GM12878 (cell line): ENCODE data around the gene FBRSL1. TPM values are rescaled to one million over a fixed set of nuclear protein-coding genes. Genes with fewer than 3 reads are reported as not detected.

Experiments
- ATAC-seq: fragments of 200-7000 bp; cut with Tn5 transposase; 3 replicates; pipeline ENCODE4 v1.9.1; 2020; ENCODE audit warnings: mild to moderate bottlenecking, moderate library complexity
- Bru-seq: library from RNA; stranded (reverse); fragments of 400-500 nt; gene quantifications from one replicate; lab custom pipeline; 2021; lab: Mats Ljungman, UMichigan
- BruChase-seq, 2 experiments: library from RNA; stranded (reverse); fragments of 400-500 nt; gene quantifications; one replicate each; lab custom pipeline; 2021; lab: Mats Ljungman, UMichigan
- BruUV-seq: library from RNA; stranded (reverse); fragments of 400-500 nt; replicated peaks from 2 replicates; lab custom pipeline; 2021; lab: Mats Ljungman, UMichigan
- CTCF ChIA-PET: fragments of 300-600 bp; sonication (Branson Sonifier 250); formaldehyde crosslinking; extraction: SDS; loops from one replicate; lab custom pipeline; 2021; ENCODE audit warnings: inconsistent platforms; lab: Yijun Ruan, JAX
- POLR2A ChIA-PET: fragments of 350-600 bp; formaldehyde crosslinking; extraction: SDS; loops from one replicate; lab custom pipeline; 2021; ENCODE audit warnings: inconsistent platforms; lab: Charles Lee
- RAD21 ChIA-PET: fragments of 300-600 bp; sonication (Branson Sonifier 250); formaldehyde crosslinking; loops from one replicate; lab custom pipeline; 2023; ENCODE audit warnings: antibody characterized with exemption; ENCODE audit not compliant: unreplicated experiment; lab: Charles Lee
- SMC1A ChIA-PET: fragments of 300-600 bp; sonication (Branson Sonifier 250); formaldehyde crosslinking; loops from one replicate; lab custom pipeline; 2023; ENCODE audit not compliant: unreplicated experiment, uncharacterized antibody; lab: Charles Lee
- DNase-seq: peaks from one replicate; pipeline ENCODE4 v3.0.0-alpha.2; 2011; ENCODE audit warnings: low read depth, low spot score
- FAIRE-seq: peaks from 3 replicates; lab custom pipeline; 2011; peaks lifted over from hg19 to GRCh38; lab: Jason Lieb, UNC
- H2AFZ ChIP-seq: 2 replicates; pipeline ENCODE4 v1.6.0; 2011; ENCODE audit warnings: low read depth, low read length, control low read depth; ENCODE audit not compliant: control insufficient read depth
- H3K27ac ChIP-seq: 2 replicates; pipeline ENCODE4 v1.5.1; 2011; ENCODE audit warnings: control low read depth; ENCODE audit not compliant: control insufficient read depth, insufficient read depth
- H3K27me3 ChIP-seq, 2 experiments: replicated peaks in 1 of 2; 2 replicates each; pipeline versions ENCODE4 v1.6.0 to v1.6.1; 2011; ENCODE audit warnings: low read length in 1 of 2; ENCODE audit not compliant: control insufficient read depth in 2 of 2, insufficient read depth in 2 of 2
- H3K36me3 ChIP-seq, 2 experiments: 2 replicates each; pipeline ENCODE4 v1.5.1; 2011; ENCODE audit warnings: low read length in 1 of 2; ENCODE audit not compliant: control insufficient read depth in 2 of 2, insufficient read depth in 2 of 2
- H3K4me1 ChIP-seq: 2 replicates; pipeline ENCODE4 v1.6.1; 2011; ENCODE audit warnings: mild to moderate bottlenecking, low read length, moderate library complexity, mixed read lengths; ENCODE audit not compliant: control insufficient read depth, insufficient read depth
- H3K4me2 ChIP-seq: 2 replicates; pipeline ENCODE4 v1.6.0; 2011; ENCODE audit warnings: control low read depth; ENCODE audit not compliant: control insufficient read depth, insufficient read depth
- H3K4me3 ChIP-seq: fragments of 200-600 bp; sonication (generic); 2 replicates; pipeline ENCODE4 v1.5.1; 2016
- H3K79me2 ChIP-seq: 2 replicates; pipeline ENCODE4 v1.6.0; 2011; ENCODE audit warnings: low read length; ENCODE audit not compliant: control insufficient read depth, insufficient read depth
- H3K9ac ChIP-seq: 2 replicates; pipeline ENCODE4 v1.8.0; 2011; ENCODE audit warnings: low read length, control low read depth, mixed read lengths; ENCODE audit not compliant: control insufficient read depth, insufficient read depth
- H3K9me3 ChIP-seq: replicated peaks from 3 replicates; pipeline ENCODE4 v1.5.1; 2011; ENCODE audit warnings: mild to moderate bottlenecking, low read length; ENCODE audit not compliant: control insufficient read depth, insufficient read depth
- H4K20me1 ChIP-seq: 2 replicates; pipeline ENCODE4 v1.6.0; 2011; ENCODE audit not compliant: control insufficient read depth, insufficient read depth
- BCL11A ChIP-seq: IDR thresholded peaks from 2 replicates; pipeline ENCODE4 v1.6.1; 2011; ENCODE audit warnings: low read depth, low read length
- BHLHE40 ChIP-seq, 2 experiments: fragments of 450-650 bp in 1 of 2; IDR thresholded peaks; 2 replicates each; pipeline ENCODE4 v1.6.1; 2011 to 2017; ENCODE audit warnings: low read depth in 2 of 2, borderline replicate concordance in 1 of 2, improper control_type of control experiment in 1 of 2, low read length in 1 of 2, mild to moderate bottlenecking in 1 of 2
- CBX3 ChIP-seq: fragments of 200-600 bp; sonication (generic); IDR thresholded peaks from 2 replicates; pipeline ENCODE4 v1.6.1; 2016; ENCODE audit warnings: low read depth, borderline replicate concordance
- CREB1 ChIP-seq: IDR thresholded peaks from 2 replicates; pipeline ENCODE4 v1.6.1; 2012; ENCODE audit warnings: low read depth, mild to moderate bottlenecking, inconsistent platforms
- IKZF2 ChIP-seq, 2 experiments: fragments of 450-650 bp; IDR thresholded peaks; 2 replicates each; pipeline ENCODE4 v1.6.1; 2017; ENCODE audit warnings: mild to moderate bottlenecking in 2 of 2, moderate library complexity in 2 of 2
- NFIC ChIP-seq: IDR thresholded peaks from 2 replicates; pipeline ENCODE4 v1.6.1; 2012; ENCODE audit warnings: low read depth, mild to moderate bottlenecking, inconsistent platforms, low read length, moderate library complexity
- NR2F1 ChIP-seq: fragments of 450-650 bp; conservative IDR thresholded peaks from 2 replicates; pipeline ENCODE4 v1.6.1; 2017; ENCODE audit warnings: mild to moderate bottlenecking
- POLR2A ChIP-seq: IDR thresholded peaks from 2 replicates; pipeline ENCODE4 v1.6.1; 2011; ENCODE audit warnings: low read depth, mild to moderate bottlenecking, low read length
- RCOR1 ChIP-seq: conservative IDR thresholded peaks from 2 replicates; pipeline ENCODE4 v1.6.1; 2012; ENCODE audit warnings: low read depth, low read length, improper control_type of control experiment
- RUNX3 ChIP-seq: IDR thresholded peaks from 2 replicates; pipeline ENCODE4 v1.6.1; 2012; ENCODE audit warnings: low read length, inconsistent platforms
- SPI1 ChIP-seq: IDR thresholded peaks from 2 replicates; pipeline ENCODE4 v1.6.1; 2011; ENCODE audit warnings: low read depth, mild to moderate bottlenecking, low read length, moderate library complexity, borderline replicate concordance; ENCODE audit not compliant: insufficient read depth
- SRF ChIP-seq, 2 experiments: IDR thresholded peaks; 2 replicates each; pipeline ENCODE4 v1.6.1; 2011; ENCODE audit warnings: low read depth in 2 of 2, low read length in 2 of 2, mild to moderate bottlenecking in 1 of 2, moderate library complexity in 1 of 2
- TCF7 ChIP-seq: IDR thresholded peaks from 2 replicates; pipeline ENCODE4 v1.6.1; 2014; ENCODE audit warnings: antibody characterized with exemption, borderline replicate concordance
- ZNF384 ChIP-seq: IDR thresholded peaks from 2 replicates; pipeline ENCODE4 v1.6.1; 2012; ENCODE audit warnings: low read depth, mild to moderate bottlenecking, low read length, improper control_type of control experiment, borderline replicate concordance
- WGBS: methylation state at CpG from one replicate; pipeline ENCODE4 v1.1.6; 2016; ENCODE audit warnings: low lambda C conversion rate; ENCODE audit not compliant: insufficient replicate concordance, insufficient coverage; ENCODE audit errors: missing lambda C conversion rate; 5-methylcytosine and 5-hydroxymethylcytosine counted together
- in situ Hi-C: fragments of 300-500 bp; cut with MboI; formaldehyde crosslinking; loops from 9 replicates; pipeline ENCODE4 v1.14.3; 2018; ENCODE audit warnings: mixed read lengths
- intact Hi-C: fragments of 100-400 bp; cut with micrococcal nuclease; formaldehyde crosslinking; loops from one replicate; pipeline ENCODE4 v1.14.2; 2022; ENCODE audit not compliant: unreplicated experiment
- long read RNA-seq, 2 experiments: library from polyadenylated mRNA; unstranded; transcript quantifications; one replicate each; pipeline ENCODE4 v2.0.0, GENCODE V29; 2019 to 2020
- polyA minus RNA-seq, 3 experiments: library from RNA; depleted of rRNA, polyadenylated mRNA; stranded (reverse); fragments of >200 nt; gene quantifications; 2 replicates each; pipeline ENCODE4 v1.2.3, GENCODE V29; 2011
- polyA plus RNA-seq, 11 experiments: library from polyadenylated mRNA; depleted of rRNA in 4 of 11; unstranded in 6 of 11; stranded (reverse) in 5 of 11; fragments of >200 nt; fragmentation: Nextera tagmentation in 4 of 11; fragmentation: Illumina TruSeq in 1 of 11; extraction: Ambion mirVana in 4 of 11; extraction: Trizol in 1 of 11; gene quantifications; 1 replicate in 1 of 11; 2 replicates in 10 of 11; pipeline versions ENCODE4 v1.2.1 to v1.2.3, GENCODE V29; 2011 to 2016; ENCODE audit warnings: inconsistent platforms in 2 of 11, missing spikeins in 2 of 11, low read depth in 1 of 11
- total RNA-seq, 4 experiments: library from RNA; depleted of rRNA in 3 of 4; stranded (reverse); fragments of >200 nt in 3 of 4; fragmentation: Illumina TruSeq in 1 of 4; extraction: Trizol in 1 of 4; gene quantifications; 2 replicates each; pipeline versions ENCODE4 v1.2.1 to v1.2.3, GENCODE V29; 2013 to 2021
- TF ChIP-seq, protein P1 (sequence below): fragments of 450-650 bp; conservative IDR thresholded peaks from 2 replicates; pipeline ENCODE4 v1.6.1; 2017; ENCODE audit warnings: mild to moderate bottlenecking, moderate library complexity

Gene FBRSL1
- 30.6 and 38.6 TPM in 2 replicates for total RNA-seq (2013; cell fraction: nucleolus; rRNA removed)
- total RNA-seq (2014; rRNA removed) (4.5 and 6.3 TPM in 2 replicates), total RNA-seq (2014; rRNA removed; fragmentation: Illumina TruSeq; extraction: Trizol) (2.0 and 6.7 TPM in 2 replicates), total RNA-seq (2021) (53.4 and 55.1 TPM in 2 replicates), polyA plus RNA-seq (2011; rRNA removed) (0.40 and 0.81 TPM in 2 replicates), polyA plus RNA-seq (2014; fragmentation: Illumina TruSeq; extraction: Trizol) (1.1 and 12.3 TPM in 2 replicates), polyA plus RNA-seq (2014; fragmentation: Nextera tagmentation; extraction: Ambion mirVana) (under 1 TPM; 0.19 to 0.58 TPM), polyA plus RNA-seq (2014; rRNA removed) (19.9 and 29.3 TPM in 2 replicates), polyA plus RNA-seq (2016; fragmentation: Nextera tagmentation; extraction: Ambion mirVana) (1 to 10 TPM; 1.4 to 1.9 TPM), polyA minus RNA-seq (2011; rRNA and poly(A)+ RNA removed) (0.59 and 2.1 TPM in 2 replicates), Bru-seq, nascent RNA (percentile 64 among the genes with signal in this experiment), BruChase-seq, experiment 1, labeled RNA remaining after a 6-hour chase (percentile 74 among the genes with signal in this experiment), BruChase-seq, experiment 2, labeled RNA remaining after a 2-hour chase (percentile 68 among the genes with signal in this experiment)
- polyA plus RNA-seq (2011; ENCODE audit: low read depth), result 34.4 TPM
- 2.6 and 7.9 TPM in 2 replicates for polyA plus RNA-seq (2011; cell fraction: cytosol; rRNA removed)
- 17.0 and 38.4 TPM in 2 replicates for polyA plus RNA-seq (2011; cell fraction: nucleus; rRNA removed)
- polyA plus RNA-seq (2012), result 21.0 and 21.8 TPM in 2 replicates
- polyA minus RNA-seq (2011; cell fraction: cytosol; rRNA and poly(A)+ RNA removed), result 7.5 and 13.1 TPM in 2 replicates
- polyA minus RNA-seq (2011; cell fraction: nucleus; rRNA and poly(A)+ RNA removed), result 2.8 and 6.9 TPM in 2 replicates
- long read RNA-seq, experiment 1, partial matches to known transcripts, result 0 of 3 reads
- long read RNA-seq, experiment 1, other reads (novel, unspliced or antisense), result 3 of 3 reads
- long read RNA-seq, experiment 2, partial matches to known transcripts, result 0 of 1 reads
- long read RNA-seq, experiment 2, other reads (novel, unspliced or antisense), result 1 of 1 reads

DNA sequence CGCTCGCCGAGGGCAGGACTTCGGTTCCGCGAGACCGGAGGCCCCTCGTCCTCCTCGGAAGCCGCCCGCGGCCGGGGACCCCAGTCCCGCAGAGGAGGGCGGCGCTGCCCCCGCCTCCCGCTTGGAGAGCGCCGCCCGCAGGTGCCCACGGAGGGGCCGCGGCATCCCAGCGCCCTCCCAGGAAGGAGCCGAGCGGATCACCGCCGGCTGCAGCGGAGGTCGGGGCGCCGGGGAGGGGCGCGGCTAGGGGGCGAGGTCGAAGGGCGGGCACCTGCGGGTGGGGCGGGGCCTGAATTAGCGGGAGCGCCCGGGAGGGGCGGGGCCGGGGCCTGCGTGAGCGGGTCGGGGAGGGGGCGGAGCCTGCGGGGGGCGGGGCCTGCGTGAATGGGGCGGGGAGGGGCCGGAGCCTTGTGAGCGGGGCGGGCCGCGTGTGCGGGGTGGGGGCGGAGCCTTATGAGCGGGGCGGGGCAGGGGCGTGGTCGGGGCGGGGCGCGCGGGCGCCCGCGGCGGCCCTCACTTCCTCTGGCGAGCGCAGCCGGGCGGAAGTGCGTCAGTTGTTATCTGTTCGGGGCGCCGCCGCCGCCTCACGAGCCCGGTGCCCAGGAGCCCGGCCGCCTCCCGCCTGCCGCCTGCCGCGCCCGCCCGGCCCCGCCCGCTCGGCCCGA lies at the start of gene FBRSL1:
Gene FBRSL1, plus strand, starts transcription at position 550 of the 665 bp plus-strand sequence.
- Histone ChIP-seq H3K9me3 (no peaks in the 10 kb centered on the region), H3K27ac (peak within 1 kb of the TSS; percentile 31; the same call in 1 of the 2 replicates), H2AFZ (peak within 1 kb of the TSS; percentile 56), H3K79me2 (peaks cover 41% of the 10 kb centered on the region), H3K27me3 (no peaks in the 10 kb centered on the region), H4K20me1 (no peaks in the 10 kb centered on the region), H3K4me2 (peak within 1 kb of the TSS; percentile 96), H3K4me3 (peak within 1 kb of the TSS; percentile 75), H3K9ac (peak within 1 kb of the TSS; percentile 59), H3K4me1 (peaks cover 43% of the 10 kb centered on the region), H3K36me3 (no peaks in the 10 kb centered on the region; a peak in 1 of 4 replicates)
- CTCF ChIA-PET, result no interaction called here
- POLR2A ChIA-PET, result interaction anchor here (0.5 kb wide), 1 partner anchor 562 kb away, joined by 3 read pairs; no protein-coding TSS in a partner anchor
- WGBS, result 2% methylated on average over 16 of the region's 96 CpGs
- intact Hi-C loops, result no loop called here
- SMC1A ChIA-PET, result no interaction called here
- DNase-seq (no peak), FAIRE-seq (no peak), ATAC-seq (peak; percentile 56)
- RAD21 ChIA-PET, result no interaction called here
- TF ChIP-seq ZNF384, result no peak
- no peak for TF ChIP-seq CBX3
- TF ChIP-seq NFIC, result no peak
- TF ChIP-seq CREB1, result peak; percentile 63
- TF ChIP-seq POLR2A, result peak; percentile 65
- no peak for TF ChIP-seq SRF (IDR thresholded peaks at IDR 0.05; ENCODE audit: low read depth in 2 of 2, low read length in 2 of 2)
- TF ChIP-seq TCF7, result no peak
- TF ChIP-seq IKZF2 (IDR thresholded peaks at IDR 0.05), result no peak
- TF ChIP-seq, protein P1, sequence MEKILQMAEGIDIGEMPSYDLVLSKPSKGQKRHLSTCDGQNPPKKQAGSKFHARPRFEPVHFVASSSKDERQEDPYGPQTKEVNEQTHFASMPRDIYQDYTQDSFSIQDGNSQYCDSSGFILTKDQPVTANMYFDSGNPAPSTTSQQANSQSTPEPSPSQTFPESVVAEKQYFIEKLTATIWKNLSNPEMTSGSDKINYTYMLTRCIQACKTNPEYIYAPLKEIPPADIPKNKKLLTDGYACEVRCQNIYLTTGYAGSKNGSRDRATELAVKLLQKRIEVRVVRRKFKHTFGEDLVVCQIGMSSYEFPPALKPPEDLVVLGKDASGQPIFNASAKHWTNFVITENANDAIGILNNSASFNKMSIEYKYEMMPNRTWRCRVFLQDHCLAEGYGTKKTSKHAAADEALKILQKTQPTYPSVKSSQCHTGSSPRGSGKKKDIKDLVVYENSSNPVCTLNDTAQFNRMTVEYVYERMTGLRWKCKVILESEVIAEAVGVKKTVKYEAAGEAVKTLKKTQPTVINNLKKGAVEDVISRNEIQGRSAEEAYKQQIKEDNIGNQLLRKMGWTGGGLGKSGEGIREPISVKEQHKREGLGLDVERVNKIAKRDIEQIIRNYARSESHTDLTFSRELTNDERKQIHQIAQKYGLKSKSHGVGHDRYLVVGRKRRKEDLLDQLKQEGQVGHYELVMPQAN, result 0 out of 2 replicates have a peak, but pooled peaks have one; percentile 26
- TF ChIP-seq RUNX3, result no peak
- TF ChIP-seq NR2F1, result peak; percentile 62; the same call in 1 of the 2 replicates
- TF ChIP-seq SPI1, result peak; percentile 22; the same call in 1 of the 2 replicates
- TF ChIP-seq BCL11A, result no peak
- no peak for TF ChIP-seq RCOR1
- TF ChIP-seq BHLHE40 (IDR thresholded peaks at IDR 0.05; ENCODE audit: borderline replicate concordance in 1 of 2, low read depth in 2 of 2, low read length in 1 of 2), result peak in 1 of 2 experiments; percentile 79; a peak in 2 of 4 replicates
- in situ Hi-C loops, result no loop called here
- BruUV-seq, result no TSS peak
